Measurements from ENCODE around the gene PPP2R3A.
"Not testable (repeated sequence)": the region's sequence is repeated elsewhere in the genome, so short reads cannot be mapped to it uniquely, and the experiment has no call there.

Gene PPP2R3A

GRCh38 chr3:136083641-136084382, 118.3 kb downstream of the PPP2R3A start:
- not testable (repeated sequence) for H3K4me1 Mint-ChIP-seq, H3K27me3 Mint-ChIP-seq, ATAC-seq, H3K36me3 Mint-ChIP-seq, H3K9me3 Mint-ChIP-seq, H3K4me3 Mint-ChIP-seq, H3K27ac Mint-ChIP-seq

DNA sequence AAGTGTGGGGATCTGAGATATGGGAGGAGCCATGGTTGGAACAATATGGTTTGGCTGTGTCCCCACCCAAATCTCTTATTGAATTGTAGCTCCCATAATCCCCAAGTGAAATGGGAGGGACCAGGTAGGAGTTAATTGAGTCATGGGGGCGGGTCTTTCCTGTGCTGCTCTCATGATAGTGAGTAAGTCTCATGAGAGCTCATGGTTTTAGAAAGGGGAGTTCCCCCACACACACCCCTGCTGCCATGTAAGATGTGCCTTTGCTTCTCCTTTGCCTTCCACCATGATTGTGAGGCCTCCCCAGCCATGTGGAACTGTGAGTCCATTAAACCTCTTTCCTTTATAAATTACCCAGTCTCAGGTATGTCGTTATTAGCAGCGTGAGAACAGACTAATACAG, 119.5 kb downstream of the PPP2R3A start:
- H3K4me1 Mint-ChIP-seq, H3K36me3 Mint-ChIP-seq, H3K9me3 Mint-ChIP-seq, H3K27ac Mint-ChIP-seq, H3K27me3 Mint-ChIP-seq, H3K4me3 Mint-ChIP-seq, ATAC-seq: not testable (repeated sequence)

DNA sequence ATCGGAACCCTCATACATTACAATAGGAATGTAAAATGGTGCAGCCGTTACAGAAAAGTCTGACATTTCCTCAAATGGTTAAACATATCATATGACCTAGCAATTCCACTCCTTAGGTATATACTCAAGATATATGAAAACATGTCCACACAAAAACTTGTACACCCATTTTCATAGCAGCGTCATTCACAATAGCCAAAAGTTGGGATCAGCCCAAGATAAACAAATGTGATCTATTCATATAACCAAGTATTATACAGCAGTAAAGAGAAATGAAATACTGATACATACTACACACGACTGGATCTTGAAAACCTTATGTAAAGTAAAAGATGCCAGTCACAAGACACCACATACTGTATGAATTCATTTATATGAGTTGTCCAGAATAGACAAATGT, 128.2 kb downstream of the PPP2R3A start:
- H3K27me3 Mint-ChIP-seq = no peaks in the 10 kb centered on the region
- ATAC-seq = no peak
- no peak overlapping the region for H3K27ac Mint-ChIP-seq
- no peak overlapping the region for H3K4me3 Mint-ChIP-seq
- no peaks in the 10 kb centered on the region for H3K36me3 Mint-ChIP-seq
- no peaks in the 10 kb centered on the region for H3K9me3 Mint-ChIP-seq
- no peaks in the 10 kb centered on the region for H3K4me1 Mint-ChIP-seq

GRCh38 chr3:136105044-136105443, 139.5 kb downstream of the PPP2R3A start:
- Mint-ChIP-seq H3K36me3 (peaks cover 6% of the 10 kb centered on the region), H3K4me1 (peaks cover 26% of the 10 kb centered on the region), H3K4me3 (no peak overlapping the region), H3K27ac (no peak overlapping the region), H3K27me3 (no peaks in the 10 kb centered on the region), H3K9me3 (no peaks in the 10 kb centered on the region)
- no peak for ATAC-seq

- no peak overlapping the region for H3K4me3 Mint-ChIP-seq
- no peak for ATAC-seq
- no peaks in the 10 kb centered on the region for H3K27me3 Mint-ChIP-seq
- H3K9me3 Mint-ChIP-seq = no peaks in the 10 kb centered on the region
- peaks cover 26% of the 10 kb centered on the region for H3K4me1 Mint-ChIP-seq
- H3K27ac Mint-ChIP-seq = no peak overlapping the region
- peaks cover 6% of the 10 kb centered on the region for H3K36me3 Mint-ChIP-seq
Measured at GRCh38 chr3:136106101-136106500, 140.6 kb downstream of the PPP2R3A start.

GRCh38 chr3:136109499-136109898, 144.0 kb downstream of the PPP2R3A start:
- no peak for ATAC-seq
- H3K27me3 Mint-ChIP-seq = no peaks in the 10 kb centered on the region
- H3K9me3 Mint-ChIP-seq = no peaks in the 10 kb centered on the region
- peaks cover 16% of the 10 kb centered on the region for H3K36me3 Mint-ChIP-seq
- H3K27ac Mint-ChIP-seq = no peak overlapping the region
- peaks cover 26% of the 10 kb centered on the region for H3K4me1 Mint-ChIP-seq
- no peak overlapping the region for H3K4me3 Mint-ChIP-seq

- no peak overlapping the region for H3K4me3 Mint-ChIP-seq
- H3K27me3 Mint-ChIP-seq = peaks cover 5% of the 10 kb centered on the region
- no peaks in the 10 kb centered on the region for H3K9me3 Mint-ChIP-seq
- peaks cover 19% of the 10 kb centered on the region for H3K4me1 Mint-ChIP-seq
- H3K36me3 Mint-ChIP-seq = peaks cover 14% of the 10 kb centered on the region
- no peak for ATAC-seq
- no peak overlapping the region for H3K27ac Mint-ChIP-seq
Measured at GRCh38 chr3:136110481-136110880, 145.0 kb downstream of the PPP2R3A start.

DNA sequence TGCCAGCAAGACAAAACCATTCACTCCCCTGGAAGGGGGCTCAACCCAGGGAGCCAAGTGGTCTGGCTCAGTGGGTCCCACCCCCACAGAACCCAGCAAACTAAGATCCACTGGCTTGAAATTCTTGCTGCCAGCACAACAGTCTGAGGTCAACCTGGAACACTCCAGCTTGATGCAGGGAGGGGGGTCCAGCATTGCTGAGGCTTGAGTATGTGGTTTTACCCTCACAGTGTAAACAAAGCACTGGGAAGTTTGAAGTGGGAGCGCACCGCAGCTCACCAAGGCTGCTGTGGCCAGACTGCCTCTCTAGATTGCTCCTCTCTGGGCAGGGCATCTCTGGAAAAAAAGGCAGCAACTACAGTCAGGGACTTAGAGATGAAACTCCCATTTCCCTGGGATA, 148.9 kb downstream of the PPP2R3A start:
- Mint-ChIP-seq H3K36me3 (peaks cover 24% of the 10 kb centered on the region), H3K27me3 (peaks cover 20% of the 10 kb centered on the region), H3K9me3 (peaks cover 5% of the 10 kb centered on the region), H3K4me1 (peaks cover 16% of the 10 kb centered on the region), H3K27ac (no peak overlapping the region), H3K4me3 (no peak overlapping the region)
- no peak for ATAC-seq

DNA sequence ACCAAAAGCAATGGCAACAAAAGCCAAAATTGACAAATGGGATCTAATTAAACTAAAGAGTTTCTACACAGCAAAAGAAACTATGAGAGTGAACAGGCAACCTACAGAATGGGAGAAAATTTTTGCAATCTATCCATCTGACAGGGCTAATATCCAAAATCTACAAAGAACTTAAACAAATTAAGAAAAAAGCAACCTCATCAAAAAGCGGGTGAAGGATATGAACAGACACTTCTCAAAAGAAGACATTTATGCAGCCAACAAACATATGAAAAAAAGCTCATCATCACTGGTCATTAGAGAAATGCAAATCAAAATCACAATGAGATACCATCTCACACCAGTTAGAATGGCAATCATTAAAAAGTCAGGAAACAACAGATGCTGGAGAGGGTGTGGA, 153.8 kb downstream of the PPP2R3A start:
- H3K36me3 Mint-ChIP-seq = peaks cover 13% of the 10 kb centered on the region
- not testable (repeated sequence) for H3K4me3 Mint-ChIP-seq, H3K27ac Mint-ChIP-seq, ATAC-seq, H3K9me3 Mint-ChIP-seq
- H3K27me3 Mint-ChIP-seq = peaks cover 20% of the 10 kb centered on the region
- H3K4me1 Mint-ChIP-seq = peaks cover 24% of the 10 kb centered on the region

GRCh38 chr3:136119783-136120182, 154.3 kb downstream of the PPP2R3A start:
- H3K27ac Mint-ChIP-seq, H3K4me3 Mint-ChIP-seq, H3K9me3 Mint-ChIP-seq, ATAC-seq: not testable (repeated sequence)
- peaks cover 24% of the 10 kb centered on the region for H3K4me1 Mint-ChIP-seq
- H3K36me3 Mint-ChIP-seq = peaks cover 13% of the 10 kb centered on the region
- peaks cover 20% of the 10 kb centered on the region for H3K27me3 Mint-ChIP-seq

- Mint-ChIP-seq H3K36me3 (peaks cover 8% of the 10 kb centered on the region), H3K4me1 (peaks cover 24% of the 10 kb centered on the region), H3K4me3 (no peak overlapping the region), H3K27me3 (peaks cover 13% of the 10 kb centered on the region), H3K9me3 (peaks cover 5% of the 10 kb centered on the region), H3K27ac (no peak overlapping the region)
- no peak for ATAC-seq
Measured at GRCh38 chr3:136120373-136121348, 155.1 kb downstream of the PPP2R3A start.

GRCh38 chr3:136122006-136122405, 156.5 kb downstream of the PPP2R3A start:
- H3K4me1 Mint-ChIP-seq = peaks cover 21% of the 10 kb centered on the region
- H3K27me3 Mint-ChIP-seq = peaks cover 6% of the 10 kb centered on the region
- no peak overlapping the region for H3K27ac Mint-ChIP-seq
- H3K9me3 Mint-ChIP-seq = peaks cover 3% of the 10 kb centered on the region
- H3K36me3 Mint-ChIP-seq = peaks cover 5% of the 10 kb centered on the region
- ATAC-seq = no peak
- no peak overlapping the region for H3K4me3 Mint-ChIP-seq

DNA sequence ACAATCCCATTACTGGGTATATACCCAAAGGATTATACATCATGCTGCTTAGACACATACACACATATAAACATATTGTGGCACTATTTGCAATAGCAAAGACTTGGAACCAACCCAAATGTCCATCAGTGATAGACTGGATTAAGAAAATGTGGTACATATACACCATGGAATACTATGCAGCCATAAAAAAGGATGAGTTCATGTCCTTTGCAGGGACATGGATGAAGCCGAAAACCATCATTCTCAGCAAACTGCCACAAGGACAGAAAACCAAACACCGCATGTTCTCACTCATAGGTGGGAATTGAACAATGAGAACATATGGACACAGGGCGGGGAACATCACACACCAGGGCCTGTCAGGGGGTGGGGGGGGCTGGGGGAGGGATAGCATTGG, 166.1 kb downstream of the PPP2R3A start:
- Mint-ChIP-seq H3K36me3 (peaks cover 13% of the 10 kb centered on the region), H3K9me3 (peaks cover 14% of the 10 kb centered on the region)
- not testable (repeated sequence) for H3K4me1 Mint-ChIP-seq, H3K27ac Mint-ChIP-seq, H3K4me3 Mint-ChIP-seq, ATAC-seq, H3K27me3 Mint-ChIP-seq

DNA sequence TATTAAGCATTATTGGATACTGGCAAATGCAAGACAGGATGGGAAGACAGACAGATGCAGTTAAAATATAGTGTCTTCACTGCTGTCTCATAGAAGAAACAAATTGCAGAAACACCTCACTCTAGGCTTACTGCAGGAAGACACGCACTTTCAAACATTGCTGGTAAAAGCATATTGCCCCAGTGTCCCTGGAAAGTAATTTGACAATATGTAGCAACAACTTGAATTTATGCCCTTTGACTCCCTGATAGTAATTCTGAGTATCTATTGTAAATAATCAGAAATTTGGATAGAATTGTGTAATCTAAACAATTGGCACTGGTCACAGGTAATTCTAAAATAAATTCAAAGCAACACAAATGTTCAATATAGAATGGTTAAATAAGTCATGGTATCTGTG, 168.6 kb downstream of the PPP2R3A start:
- no peak for ATAC-seq
- Mint-ChIP-seq H3K27me3 (no peaks in the 10 kb centered on the region), H3K9me3 (peaks cover 2% of the 10 kb centered on the region), H3K4me1 (no peaks in the 10 kb centered on the region), H3K36me3 (peaks cover 1% of the 10 kb centered on the region), H3K4me3 (no peak overlapping the region), H3K27ac (no peak overlapping the region)

DNA sequence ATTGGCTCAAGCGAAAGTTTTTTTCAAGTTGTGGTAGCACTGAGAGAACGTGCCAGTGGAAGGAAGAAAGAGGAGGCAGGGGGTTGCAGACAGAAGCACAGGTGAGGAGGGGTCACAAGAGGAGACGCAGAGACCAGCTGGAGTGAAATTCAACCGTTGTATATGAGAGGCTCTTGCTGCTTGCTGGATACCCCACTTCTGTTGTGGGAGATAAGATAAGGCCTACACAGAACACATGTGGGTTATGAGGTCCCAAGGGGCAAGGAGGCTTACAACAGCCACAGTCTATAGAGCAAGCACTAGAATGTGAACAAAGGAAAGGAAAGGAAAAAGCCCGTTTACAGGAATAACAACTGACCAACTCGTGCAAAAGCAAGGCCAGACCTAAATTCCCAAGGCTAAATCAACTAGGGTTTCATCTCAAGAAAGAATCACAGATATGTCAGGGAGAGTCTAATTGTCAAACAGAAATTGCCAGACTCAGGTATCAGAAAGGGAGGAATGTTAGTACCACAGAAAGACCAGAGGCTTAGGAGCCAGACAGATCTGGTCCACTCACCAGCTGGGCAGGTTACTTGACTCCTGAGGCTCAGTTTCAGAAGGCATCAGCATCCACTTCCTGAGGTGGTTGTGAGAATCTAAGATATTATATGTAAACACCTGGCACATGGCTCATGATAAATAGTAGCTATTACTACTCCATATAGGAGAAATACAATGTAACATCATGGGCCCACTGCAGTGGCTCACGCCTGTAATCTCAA, 169.7 kb downstream of the PPP2R3A start:
- ATAC-seq = no peak
- Mint-ChIP-seq H3K36me3 (no peaks in the 10 kb centered on the region), H3K27me3 (no peaks in the 10 kb centered on the region), H3K9me3 (peaks cover 2% of the 10 kb centered on the region), H3K4me1 (no peaks in the 10 kb centered on the region), H3K4me3 (no peak overlapping the region), H3K27ac (no peak overlapping the region)

All from stimulated activated memory B cell treated with anti-CD40 and anti-IgM and Interleukin-4, amounts not matched to agents 10 μg/mL and 1 μg/mL and 100 μg/mL, for 72 hours (primary cell).